Measurements from ENCODE around the gene DNAJB14. TPM values are rescaled to one million over a fixed set of nuclear protein-coding genes. Genes with fewer than 3 reads are reported as not detected.

DNAJB14 gene
- total and polyA plus RNA-seq, 2 experiments from 2014 or later: 24.9 to 27.3 TPM

DNA sequence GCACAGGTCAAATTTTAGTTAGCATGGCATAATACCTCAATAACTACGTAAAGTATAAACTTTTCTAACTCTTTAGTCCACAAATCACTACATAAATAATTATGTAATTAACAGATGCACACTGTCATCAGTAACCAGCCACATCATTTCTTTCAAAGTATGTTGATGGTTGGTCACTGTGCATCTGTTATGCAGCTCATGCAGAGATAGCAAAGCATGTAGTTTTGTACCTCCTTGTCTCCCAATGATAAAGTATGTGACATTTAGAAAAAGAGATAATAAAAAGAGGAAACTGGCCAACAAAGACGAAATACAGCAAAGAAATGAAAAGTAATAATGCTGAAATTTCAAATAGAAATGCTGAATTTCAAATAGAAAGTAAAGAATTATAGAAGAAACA is 55.1 kb downstream of the DNAJB14 start:
- Histone ChIP-seq H3K4me1 (ENCODE audit: insufficient read depth) (no peaks in the 10 kb centered on the region), H3K79me2 (replicated peaks; ENCODE audit: insufficient read depth) (peaks cover 28% of the 10 kb centered on the region), H3K27ac (ENCODE audit: low read depth) (no peak overlapping the region), H3K4me2 (no peak overlapping the region), H4K20me1 (replicated peaks; ENCODE audit: insufficient read depth) (no peaks in the 10 kb centered on the region), H3K36me3 (ENCODE audit: insufficient read depth) (no peaks in the 10 kb centered on the region), H2AFZ (no peak overlapping the region), H3K9me2 (ENCODE audit: insufficient read depth) (no peaks in the 10 kb centered on the region), H3K4me3 (no peak overlapping the region), H3F3A (replicated peaks; ENCODE audit: low read depth) (peaks cover 4% of the 10 kb centered on the region; the same call in 1 of the 2 replicates), H3K27me3 (ENCODE audit: insufficient read depth) (no peaks in the 10 kb centered on the region)
- no peak overlapping the region for H3K27ac Mint-ChIP-seq
- DNase-seq (ENCODE audit: low spot score): no peak
- no peaks in the 10 kb centered on the region for H3K36me3 Mint-ChIP-seq (ENCODE audit: low read depth)
- H3K9me3 Mint-ChIP-seq: no peaks in the 10 kb centered on the region
- no peak for ATAC-seq
- peaks cover 8% of the 10 kb centered on the region for H3K4me1 Mint-ChIP-seq
- TF ChIP-seq, protein P1, sequence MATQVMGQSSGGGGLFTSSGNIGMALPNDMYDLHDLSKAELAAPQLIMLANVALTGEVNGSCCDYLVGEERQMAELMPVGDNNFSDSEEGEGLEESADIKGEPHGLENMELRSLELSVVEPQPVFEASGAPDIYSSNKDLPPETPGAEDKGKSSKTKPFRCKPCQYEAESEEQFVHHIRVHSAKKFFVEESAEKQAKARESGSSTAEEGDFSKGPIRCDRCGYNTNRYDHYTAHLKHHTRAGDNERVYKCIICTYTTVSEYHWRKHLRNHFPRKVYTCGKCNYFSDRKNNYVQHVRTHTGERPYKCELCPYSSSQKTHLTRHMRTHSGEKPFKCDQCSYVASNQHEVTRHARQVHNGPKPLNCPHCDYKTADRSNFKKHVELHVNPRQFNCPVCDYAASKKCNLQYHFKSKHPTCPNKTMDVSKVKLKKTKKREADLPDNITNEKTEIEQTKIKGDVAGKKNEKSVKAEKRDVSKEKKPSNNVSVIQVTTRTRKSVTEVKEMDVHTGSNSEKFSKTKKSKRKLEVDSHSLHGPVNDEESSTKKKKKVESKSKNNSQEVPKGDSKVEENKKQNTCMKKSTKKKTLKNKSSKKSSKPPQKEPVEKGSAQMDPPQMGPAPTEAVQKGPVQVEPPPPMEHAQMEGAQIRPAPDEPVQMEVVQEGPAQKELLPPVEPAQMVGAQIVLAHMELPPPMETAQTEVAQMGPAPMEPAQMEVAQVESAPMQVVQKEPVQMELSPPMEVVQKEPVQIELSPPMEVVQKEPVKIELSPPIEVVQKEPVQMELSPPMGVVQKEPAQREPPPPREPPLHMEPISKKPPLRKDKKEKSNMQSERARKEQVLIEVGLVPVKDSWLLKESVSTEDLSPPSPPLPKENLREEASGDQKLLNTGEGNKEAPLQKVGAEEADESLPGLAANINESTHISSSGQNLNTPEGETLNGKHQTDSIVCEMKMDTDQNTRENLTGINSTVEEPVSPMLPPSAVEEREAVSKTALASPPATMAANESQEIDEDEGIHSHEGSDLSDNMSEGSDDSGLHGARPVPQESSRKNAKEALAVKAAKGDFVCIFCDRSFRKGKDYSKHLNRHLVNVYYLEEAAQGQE (IDR thresholded peaks at IDR 0.05; ENCODE audit: unreplicated experiment): no peak
- TF ChIP-seq ZNF462 (CRISPR knock-in tag; IDR thresholded peaks at IDR 0.05): no peak
- no peak for TF ChIP-seq STAT1 (IDR thresholded peaks at IDR 0.05; ENCODE audit: unreplicated experiment)
- TF ChIP-seq CREB1 (CRISPR knock-in tag; IDR thresholded peaks at IDR 0.05; ENCODE audit: low read depth): no peak
- TF ChIP-seq EZH2phosphoT487 (IDR thresholded peaks at IDR 0.05; ENCODE audit: unreplicated experiment): no peak
- TF ChIP-seq EZH2 (IDR thresholded peaks at IDR 0.05; ENCODE audit: low read depth, unreplicated experiment): no peak
- no peak for TF ChIP-seq NANOG (IDR thresholded peaks at IDR 0.05; ENCODE audit: borderline replicate concordance)
- no peak for TF ChIP-seq ZNF331 (CRISPR knock-in tag; IDR thresholded peaks at IDR 0.05; ENCODE audit: low read depth)
- TF ChIP-seq, protein P2, sequence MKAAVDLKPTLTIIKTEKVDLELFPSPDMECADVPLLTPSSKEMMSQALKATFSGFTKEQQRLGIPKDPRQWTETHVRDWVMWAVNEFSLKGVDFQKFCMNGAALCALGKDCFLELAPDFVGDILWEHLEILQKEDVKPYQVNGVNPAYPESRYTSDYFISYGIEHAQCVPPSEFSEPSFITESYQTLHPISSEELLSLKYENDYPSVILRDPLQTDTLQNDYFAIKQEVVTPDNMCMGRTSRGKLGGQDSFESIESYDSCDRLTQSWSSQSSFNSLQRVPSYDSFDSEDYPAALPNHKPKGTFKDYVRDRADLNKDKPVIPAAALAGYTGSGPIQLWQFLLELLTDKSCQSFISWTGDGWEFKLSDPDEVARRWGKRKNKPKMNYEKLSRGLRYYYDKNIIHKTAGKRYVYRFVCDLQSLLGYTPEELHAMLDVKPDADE (IDR thresholded peaks at IDR 0.05): no peak
- TF ChIP-seq, protein P3, sequence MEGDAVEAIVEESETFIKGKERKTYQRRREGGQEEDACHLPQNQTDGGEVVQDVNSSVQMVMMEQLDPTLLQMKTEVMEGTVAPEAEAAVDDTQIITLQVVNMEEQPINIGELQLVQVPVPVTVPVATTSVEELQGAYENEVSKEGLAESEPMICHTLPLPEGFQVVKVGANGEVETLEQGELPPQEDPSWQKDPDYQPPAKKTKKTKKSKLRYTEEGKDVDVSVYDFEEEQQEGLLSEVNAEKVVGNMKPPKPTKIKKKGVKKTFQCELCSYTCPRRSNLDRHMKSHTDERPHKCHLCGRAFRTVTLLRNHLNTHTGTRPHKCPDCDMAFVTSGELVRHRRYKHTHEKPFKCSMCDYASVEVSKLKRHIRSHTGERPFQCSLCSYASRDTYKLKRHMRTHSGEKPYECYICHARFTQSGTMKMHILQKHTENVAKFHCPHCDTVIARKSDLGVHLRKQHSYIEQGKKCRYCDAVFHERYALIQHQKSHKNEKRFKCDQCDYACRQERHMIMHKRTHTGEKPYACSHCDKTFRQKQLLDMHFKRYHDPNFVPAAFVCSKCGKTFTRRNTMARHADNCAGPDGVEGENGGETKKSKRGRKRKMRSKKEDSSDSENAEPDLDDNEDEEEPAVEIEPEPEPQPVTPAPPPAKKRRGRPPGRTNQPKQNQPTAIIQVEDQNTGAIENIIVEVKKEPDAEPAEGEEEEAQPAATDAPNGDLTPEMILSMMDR (conservative IDR thresholded peaks at IDR 0.05; ENCODE audit: low read depth in 2 of 2): no peak
- no peak for TF ChIP-seq ZNF114 (CRISPR knock-in tag; IDR thresholded peaks at IDR 0.05)
- TF ChIP-seq JUNB (IDR thresholded peaks at IDR 0.05; ENCODE audit: unreplicated experiment): no peak
- no peak for TF ChIP-seq POLR2AphosphoS5 (IDR thresholded peaks at IDR 0.05; ENCODE audit: low read depth)
- no peak overlapping the region for H3K4me3 Mint-ChIP-seq
- no peaks in the 10 kb centered on the region for H3K27me3 Mint-ChIP-seq (ENCODE audit: insufficient read depth, low read depth, poor library complexity)
